Stimulated activated CD8-positive, alpha-beta memory T cell treated with anti-CD3 and anti-CD28 coated beads, Interleukin-15, amount 100 ng/mL, for 48 hours (primary cell): ENCODE results near the gene MEAF6.
"Not testable (repeated sequence)": the region's sequence is repeated elsewhere in the genome, so short reads cannot be mapped to it uniquely, and the experiment has no call there.

Experiments used
- DNase-seq, 2 donors: peaks; one replicate each; pipeline ENCODE4 v3.0.0-alpha.2; 2020; ENCODE audit warnings: low read depth in 2 of 2

MEAF6 gene

DNA sequence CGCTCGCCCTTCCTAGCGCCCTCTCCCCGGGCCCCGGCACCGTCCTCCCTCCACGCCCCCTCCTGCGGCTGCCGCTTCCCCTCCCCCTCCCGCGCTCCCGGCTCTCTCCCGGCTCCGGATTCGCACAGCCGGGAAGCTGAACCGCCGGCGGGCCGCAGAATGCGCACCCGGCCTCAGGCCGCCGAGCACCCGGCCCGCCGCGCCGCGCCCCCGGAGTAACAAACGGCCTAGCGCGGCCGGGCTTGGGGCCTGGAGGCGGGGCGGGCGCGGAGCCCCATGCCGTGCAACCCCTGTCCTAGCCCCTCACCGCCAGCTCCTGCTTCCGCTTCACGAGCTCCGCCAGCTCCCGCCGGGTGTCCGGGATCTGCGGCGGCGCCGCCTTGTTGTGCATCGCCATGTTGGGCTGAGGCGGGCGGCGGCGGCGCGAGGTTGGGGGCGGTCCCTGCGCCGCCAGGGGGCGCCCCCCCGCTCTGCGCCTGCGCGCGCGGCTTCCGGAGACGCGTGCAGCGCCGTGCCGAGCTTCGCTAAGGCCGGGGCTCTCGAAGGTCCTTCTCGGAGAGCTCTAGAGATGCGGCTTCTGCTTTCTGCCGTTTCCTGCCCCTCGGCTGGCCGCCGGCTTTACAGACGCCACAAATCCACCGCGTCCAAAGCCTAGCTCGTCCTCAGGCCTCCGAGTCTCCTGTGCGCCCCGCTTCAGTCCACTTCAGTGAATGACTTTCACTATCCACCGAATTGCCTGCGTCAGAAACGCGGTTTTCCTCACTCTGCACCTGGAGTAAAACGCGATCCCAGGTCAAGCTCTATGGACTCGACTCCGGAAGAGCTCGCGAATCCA is at the start of gene MEAF6:
Gene MEAF6 (minus strand): TSS at position 417 of the 835 bp plus-strand sequence. CDS start 20 bp downstream, at position 397.
- DNase-seq, result peak; percentile 75 to 78

DNA sequence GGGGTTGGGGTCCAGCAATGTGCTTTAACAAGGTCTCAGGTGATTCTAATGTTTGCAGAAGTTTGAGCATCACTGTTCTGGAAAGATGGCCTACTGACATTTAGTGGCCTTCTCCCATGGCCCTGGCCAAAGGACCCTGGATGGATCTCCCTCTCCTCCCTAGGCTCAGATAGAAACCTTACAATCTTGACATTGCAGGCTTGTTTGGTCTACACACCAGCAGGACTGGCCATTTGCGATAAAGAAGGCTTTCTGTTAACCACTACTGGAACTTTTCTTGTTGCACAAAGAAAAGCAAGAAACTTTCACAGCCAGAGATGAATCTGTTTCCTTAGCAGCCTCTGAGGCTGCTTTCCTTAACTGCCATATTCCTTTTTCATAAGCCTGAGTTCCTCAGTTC is 48.4 kb upstream of the MEAF6 start:
- no peak for DNase-seq

DNA sequence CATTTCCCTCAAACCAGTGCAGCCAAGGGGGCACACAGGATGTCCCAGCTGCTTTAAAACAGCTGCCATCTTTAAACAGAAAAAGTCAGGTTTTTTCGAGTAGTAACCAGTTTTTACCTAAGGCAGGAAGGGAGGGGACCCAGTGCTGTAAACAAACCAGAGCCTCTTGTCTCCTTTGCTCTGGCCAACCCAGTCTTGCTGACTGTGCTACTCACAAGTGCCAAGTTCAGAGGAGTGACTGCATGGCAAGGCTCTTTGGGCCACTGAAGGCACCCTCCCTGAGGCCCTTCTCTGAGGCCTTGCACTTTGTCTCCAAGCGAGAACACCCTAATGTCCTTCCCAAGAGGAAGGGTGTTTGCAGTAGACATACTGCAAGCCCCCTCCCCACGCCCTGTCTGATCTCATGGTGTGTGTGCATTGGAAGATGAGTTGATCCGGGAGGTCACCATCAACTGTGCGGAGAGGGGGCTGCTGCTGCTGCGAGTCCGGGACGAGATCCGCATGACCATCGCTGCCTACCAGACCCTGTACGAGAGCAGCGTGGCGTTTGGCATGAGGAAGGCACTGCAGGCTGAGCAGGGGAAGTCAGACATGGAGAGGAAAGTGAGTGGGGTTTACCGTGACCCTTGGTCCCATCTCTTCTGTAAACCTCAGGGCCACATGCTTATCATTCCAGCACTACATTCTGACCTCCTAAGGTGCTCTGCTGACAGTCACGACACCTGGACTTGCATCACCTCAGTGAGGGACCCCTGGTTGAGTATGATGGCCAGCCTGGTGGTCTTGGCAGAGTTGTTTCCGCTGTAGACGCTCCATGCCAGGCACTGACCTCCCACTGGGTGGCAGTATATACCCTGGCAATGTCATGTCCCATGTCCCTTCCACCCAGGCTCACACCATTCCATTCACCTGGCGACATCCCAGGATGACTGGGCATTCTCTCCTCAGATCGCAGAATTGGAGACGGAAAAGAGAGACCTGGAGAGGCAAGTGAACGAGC is 46.9 kb upstream of the MEAF6 start:
- no peak for DNase-seq

DNA sequence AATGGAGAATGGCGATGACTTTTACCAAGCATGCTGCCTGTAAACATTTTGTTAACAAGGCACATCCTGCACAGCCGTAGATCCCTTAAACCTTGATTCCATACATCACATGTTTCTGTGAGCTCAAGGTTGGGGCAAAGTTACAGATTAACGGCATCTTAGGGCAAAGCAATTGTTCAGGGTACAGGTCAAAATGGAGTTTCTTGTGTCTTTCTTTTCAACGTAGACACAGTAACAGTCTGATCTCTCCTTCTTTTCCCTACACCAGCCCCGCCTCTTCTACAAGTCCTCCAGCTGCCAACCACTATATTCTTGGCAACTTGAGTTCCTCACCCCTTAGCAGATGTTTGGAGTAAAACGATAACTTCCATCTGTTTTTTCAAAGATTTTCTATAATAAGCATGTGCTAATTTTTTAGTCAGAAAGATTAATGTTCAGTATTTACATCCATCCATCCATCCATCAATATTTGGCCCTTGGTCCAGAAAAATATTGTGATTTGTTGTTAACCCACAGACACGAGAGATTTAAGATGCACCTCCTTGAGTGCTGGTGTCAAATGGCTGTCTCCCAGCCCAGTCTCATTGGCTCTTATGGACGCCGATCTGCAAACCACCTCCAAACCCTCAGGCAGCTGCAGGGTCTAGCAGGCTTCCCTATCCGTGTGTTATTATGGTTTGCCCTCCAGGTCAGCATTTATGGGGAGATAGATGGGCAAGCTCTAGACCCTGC is 46.0 kb upstream of the MEAF6 start:
- no peak for DNase-seq

DNA sequence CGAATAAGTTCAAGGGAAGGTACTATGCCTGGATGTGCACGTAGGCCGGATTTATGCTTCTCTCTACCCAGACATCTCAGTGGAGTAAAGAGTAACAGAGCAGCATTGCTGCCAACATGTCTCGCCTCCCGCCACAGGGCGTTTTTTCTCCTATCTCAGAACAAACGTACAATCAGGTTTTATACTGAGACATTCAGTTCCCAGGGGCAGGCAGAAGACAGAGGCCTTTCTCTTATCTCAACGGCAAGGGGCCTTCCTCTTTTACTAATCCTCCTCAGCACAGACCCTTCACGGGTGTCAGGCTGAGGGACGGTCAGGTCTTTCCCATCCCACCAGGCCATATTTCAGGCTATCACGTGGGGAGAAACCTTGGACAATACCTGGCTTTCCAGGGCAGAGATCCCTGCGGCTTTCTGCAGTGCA is 45.4 kb upstream of the MEAF6 start:
- not testable (repeated sequence) for DNase-seq

DNA sequence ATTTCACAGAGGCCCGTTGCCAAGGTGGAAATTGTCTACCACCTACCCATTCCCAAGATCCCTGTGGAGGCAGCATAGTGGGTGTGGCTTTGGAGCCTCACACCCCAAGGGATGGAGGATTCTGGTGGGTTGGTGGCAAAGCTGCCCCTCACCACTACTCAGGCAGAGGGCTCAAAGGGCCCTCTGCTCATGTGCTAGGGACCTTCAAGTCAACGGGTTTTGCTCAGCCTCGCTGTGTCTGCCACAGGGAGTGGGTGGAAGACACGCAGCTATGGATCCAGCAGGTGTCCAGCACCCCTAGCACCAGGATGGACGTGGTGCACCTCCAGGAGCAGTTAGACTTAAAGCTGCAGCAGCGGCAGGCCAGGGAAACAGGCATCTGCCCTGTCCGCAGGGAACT is 44.5 kb upstream of the MEAF6 start:
- DNase-seq, result no peak

DNA sequence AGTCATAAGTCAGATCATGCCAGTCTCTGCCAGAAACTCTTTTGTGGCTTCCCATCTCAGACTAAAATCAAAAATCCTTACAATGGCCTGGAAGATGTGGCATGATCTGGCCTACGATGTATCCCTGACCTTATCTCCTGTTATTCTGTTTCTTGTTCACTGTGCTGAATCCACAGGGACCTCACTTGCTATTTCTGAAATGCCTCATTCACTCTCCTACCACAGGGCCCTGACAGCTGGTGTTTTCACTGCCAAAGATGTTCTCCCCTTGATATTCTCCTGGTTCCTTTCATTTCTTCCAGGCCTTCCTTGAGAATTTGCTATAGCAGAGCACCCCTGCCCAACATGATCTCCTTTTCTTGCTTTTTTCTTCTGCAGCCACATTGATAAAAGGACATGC is 43.8 kb upstream of the MEAF6 start:
- no peak for DNase-seq

DNA sequence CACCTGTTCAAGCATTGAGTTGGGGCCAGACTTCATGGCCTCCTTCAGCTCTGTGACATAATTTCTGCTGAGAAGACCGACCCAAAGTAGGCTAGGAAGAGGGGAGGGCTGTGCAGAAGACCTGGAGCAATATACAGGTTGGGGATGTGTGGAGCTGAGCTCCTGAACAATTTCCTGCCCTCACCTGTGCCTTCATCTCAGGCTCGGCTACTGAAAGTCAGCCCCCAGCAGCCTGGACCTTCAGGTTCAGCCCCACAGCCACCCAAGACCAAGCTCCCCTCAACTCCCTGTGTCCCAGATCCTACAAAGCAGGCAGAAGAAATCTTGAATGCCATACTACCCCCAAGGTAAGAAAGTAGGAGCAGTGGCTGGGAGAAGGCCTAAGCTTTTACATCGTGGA is 42.8 kb upstream of the MEAF6 start:
- DNase-seq, result no peak

DNA sequence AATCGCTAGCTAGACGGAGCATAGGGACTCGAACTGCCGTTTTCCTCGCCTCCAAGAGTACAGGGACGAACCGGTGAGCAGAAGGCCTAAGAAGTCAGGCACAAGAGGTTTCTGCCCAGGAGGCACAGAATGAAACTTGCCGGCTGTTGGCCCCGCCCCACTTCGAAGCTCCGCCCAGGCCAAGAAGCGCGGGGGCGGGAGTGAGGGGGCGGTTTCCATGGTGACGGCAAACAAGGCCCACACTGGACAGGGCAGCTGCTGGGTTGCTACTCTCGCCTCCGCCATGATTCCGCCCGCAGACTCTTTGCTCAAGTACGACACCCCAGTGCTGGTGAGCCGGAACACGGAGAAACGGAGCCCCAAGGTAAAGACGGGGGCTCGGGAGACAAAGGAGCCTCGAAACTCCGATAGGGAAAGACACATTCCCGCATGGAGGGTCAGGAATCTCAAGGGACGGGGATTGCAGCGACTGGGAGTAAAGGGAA is 42.2 kb upstream of the MEAF6 start, which contains the start of gene DNALI1:
Gene DNALI1 (plus strand): TSS at position 229 of the 485 bp plus-strand sequence. CDS start 55 bp downstream, at position 284.
- no peak for DNase-seq

DNA sequence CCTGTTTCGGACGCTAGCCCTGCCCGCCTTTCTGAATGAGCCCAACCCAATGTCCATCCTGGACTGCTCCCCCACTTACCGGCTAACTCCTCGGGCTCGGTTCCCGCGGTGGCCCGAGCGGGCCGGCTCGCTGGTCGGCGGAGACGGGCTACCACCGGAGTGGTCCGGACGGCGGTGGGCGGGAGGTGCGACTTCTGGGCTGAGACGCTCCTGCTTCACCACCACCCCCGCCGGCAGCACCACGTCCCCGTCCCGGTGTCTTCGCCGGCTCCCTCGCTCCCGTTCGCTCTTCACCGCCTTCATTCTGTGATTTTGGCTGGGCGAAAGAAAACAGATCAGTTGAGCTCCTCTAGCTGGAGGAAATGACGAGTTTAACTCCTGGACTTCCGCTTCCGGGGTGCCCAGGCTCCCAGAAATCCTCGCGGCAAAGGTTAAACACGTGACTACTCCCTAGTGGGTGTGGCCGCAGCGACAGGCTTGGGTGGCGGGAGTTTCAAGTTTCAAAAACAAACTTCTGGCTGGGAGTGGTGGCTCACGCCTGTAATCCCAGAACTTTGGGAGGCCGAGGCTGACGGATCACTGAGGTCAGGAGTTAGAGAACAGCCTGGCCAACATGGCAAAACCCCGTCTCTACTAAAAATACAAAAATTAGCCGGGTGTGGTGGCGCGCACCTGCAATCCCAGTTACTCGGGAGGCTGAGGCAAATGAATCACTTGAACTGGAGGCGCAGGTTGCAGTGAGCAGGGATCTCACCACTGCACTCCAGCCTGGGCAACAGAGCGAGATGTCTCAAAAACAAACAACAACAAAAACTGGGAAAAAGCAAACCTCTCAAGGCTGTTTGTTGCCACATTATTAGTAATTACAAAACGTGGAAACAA is 39.6 kb upstream of the MEAF6 start, which contains the start of gene SNIP1:
Gene SNIP1 (minus strand): TSS at position 367 of the 882 bp plus-strand sequence. CDS start 64 bp downstream, at position 303.
- peak; percentile 83 for DNase-seq

DNA sequence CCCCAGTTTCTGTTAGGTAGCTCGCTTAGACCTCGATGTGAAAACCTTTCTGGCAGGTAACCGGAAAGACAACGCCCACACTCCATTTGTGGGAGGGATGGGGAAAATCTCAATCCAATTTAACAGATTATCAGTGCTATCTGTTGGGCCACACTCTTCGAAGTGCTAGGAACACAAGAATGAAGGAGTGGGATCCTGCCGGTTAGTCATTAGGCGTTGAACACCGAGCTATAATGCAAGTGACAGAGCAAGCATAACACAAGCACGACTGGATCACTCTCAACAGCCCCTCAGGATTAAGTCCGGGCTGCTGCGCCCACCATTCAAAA is 39.0 kb upstream of the MEAF6 start:
- no peak for DNase-seq

DNA sequence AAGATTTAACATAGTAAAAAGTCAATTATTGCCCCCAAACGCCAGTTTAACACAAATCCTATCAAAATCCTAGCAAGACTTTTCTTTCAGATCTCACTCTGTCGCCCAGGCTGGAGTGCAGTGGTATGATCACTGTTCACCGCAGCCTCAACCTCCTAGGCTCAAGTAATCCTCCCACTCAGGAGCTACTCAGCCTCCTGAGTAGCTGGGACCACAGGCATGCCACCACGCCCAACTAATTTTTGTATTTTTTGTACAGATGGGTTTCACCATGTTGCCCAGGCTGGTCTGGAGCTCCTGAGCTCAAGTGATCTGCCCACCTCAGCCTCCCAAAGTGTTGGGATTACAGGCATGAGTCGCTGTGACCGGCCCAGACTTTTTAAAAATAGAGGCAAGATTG is 34.8 kb upstream of the MEAF6 start:
- DNase-seq, result no peak

DNA sequence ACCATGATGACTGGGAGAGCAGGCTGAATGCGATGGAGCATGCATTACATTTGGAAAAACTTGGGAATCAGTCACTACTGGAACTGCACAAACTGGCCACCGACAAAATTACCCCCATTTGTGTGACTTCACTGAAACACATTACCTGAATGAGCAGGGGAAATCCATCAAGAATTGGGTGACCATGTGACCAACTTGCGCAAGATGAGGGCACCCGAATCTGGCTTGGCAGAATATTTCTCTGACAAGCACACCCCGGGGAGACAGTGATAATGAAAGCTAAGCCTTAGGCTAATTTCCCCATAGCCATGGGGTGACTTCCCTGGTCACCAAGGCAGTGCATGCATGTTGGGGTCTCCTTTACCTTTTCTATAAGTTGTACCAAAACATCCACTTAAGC is 30.5 kb upstream of the MEAF6 start:
- no peak for DNase-seq

DNA sequence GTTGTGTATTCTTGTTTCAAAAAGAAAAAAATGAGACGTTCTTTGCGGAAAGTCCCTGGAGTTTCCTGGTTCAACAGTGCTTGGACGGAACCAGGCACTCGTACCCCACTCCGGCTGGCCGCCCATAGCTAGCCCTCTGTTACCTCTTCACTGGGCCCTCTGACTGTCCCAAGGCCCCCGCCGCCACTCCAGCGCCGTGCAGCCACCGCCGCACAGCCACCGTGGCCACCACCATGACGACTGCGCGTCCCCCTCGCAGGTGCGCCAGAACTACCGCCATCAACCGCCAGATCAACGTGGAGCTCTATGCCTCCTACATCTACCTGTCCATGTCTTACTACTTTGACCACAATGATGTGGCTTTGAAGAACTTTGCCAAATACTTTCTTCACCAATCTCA is 30.0 kb upstream of the MEAF6 start:
- DNase-seq, result no peak

DNA sequence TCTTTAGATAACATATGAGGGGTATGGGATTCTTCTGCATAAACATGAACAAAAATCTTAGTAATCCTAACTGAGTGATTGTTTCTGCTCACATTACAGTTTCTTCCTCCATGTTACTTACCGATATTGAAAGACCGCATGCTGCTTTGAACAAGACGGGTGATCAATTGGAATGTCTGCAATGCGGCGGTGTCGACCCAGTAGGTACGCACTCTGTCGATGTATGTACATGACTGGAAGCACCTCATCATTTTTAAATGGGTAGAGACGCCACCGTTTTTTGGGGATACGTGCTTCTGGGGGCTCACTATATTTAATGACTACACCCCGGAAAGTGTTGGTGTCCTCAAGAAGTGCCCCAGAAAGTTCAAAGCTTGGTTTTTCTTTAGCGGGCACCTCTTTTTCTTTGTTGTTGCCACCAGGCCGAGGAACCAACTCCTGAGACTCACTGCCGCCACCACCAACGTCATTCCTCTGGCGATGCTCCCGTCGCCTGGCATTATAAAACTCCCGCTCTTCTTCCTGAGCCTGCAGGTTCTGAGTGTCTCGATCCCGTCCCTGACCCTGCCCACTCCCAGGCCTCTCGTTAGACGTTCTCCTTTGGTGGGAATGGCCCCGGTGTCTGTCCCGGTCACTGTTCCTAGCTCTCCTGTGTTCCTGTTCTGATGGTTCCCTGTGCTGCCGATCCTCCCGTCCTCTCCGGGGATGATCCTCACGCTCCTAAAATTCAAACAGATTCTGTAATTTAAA is 25.6 kb upstream of the MEAF6 start:
- DNase-seq, result no peak

DNA sequence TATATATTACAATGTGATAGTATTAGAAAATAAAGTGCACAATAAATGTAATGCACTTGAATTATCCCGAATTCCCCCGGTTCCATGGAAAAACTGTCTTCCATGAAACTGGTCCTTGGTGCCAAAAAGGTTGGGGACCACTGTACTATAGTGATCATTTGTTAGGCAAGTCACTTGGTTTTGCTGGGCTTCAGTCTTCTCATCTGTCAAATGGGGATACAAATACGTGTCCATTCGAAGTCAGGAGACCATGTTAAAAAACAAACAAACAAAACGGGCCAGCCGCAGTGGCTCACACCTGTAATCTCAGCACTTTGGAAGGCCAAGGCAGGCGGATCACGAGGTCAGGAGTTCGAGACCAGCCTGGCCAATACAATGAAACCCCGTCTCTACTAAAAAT is 24.6 kb upstream of the MEAF6 start:
- DNase-seq, result not testable (repeated sequence)

DNA sequence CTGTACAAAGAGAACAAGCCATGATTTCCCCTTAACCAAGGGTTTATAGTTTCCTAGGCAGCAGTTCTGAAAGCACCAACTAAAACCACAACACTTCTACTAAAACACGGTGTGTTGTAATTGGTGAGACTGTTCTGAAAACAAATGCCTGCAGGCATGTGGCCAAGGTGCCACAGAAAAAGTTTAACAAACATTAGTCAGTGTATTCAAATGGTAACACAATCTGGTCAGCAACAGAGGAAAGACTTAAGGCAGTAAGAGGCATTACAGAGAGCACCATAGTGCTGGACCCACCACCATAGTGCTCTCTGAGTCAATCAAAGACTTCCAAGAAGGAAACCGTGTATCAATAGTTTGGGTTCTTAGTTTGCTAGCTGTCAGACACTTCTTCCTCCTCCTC is 22.8 kb upstream of the MEAF6 start:
- DNase-seq, result no peak

DNA sequence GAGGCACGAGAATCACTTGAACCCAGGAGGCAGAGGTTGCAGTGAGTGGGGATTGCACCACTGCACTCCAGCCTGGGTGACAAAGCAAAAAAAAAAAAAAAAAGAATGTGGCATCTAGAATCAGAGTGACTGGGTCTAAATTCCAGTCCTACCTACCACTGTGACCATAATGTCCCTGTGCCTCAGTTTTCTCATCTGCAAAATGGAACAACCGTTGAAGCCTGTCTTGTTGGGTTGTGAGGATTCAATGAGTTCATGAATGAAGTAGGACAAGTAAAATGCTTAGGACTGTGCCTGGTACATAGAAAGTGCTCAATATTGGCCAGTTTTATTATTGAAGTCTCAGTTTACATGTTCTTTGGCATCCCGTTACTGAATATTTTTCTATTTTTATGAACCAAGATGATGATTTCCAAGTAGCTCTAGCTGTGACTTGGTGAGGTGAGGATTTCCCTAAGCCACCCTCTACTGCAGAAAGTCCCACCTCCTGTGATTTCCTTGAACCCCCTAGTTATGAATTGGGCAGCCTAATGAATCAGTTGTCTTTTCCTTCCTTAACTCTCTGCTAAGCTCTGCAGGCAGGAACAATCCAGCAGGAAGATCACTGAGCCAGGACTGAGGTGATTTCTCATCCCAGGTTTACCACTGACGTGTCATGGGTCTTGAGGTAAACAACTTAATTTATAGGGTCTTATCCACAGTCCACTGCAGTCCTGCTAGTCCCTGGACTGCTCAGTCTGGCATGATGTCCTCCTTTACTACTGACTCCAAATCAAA is 18.9 kb upstream of the MEAF6 start:
- no peak for DNase-seq
